Renal cortical epithelial cell (primary cell): ENCODE results near the gene NGF. TPM values are rescaled to one million over a fixed set of nuclear protein-coding genes. Genes with fewer than 3 reads are reported as not detected.
"Not testable (repeated sequence)": the region's sequence is repeated elsewhere in the genome, so short reads cannot be mapped to it uniquely, and the experiment has no call there.

Experiments used
- DNase-seq: peaks from one replicate; pipeline ENCODE4 v3.0.0-alpha.2; 2011; ENCODE audit warnings: low read depth
- total RNA-seq: library from RNA; depleted of rRNA; stranded (reverse); fragments of >200 nt; gene quantifications from 2 replicates; pipeline ENCODE4 v1.2.3, GENCODE V29; 2014

The NGF gene
- total RNA-seq, 1 donor from 2014 or later: not detected

GRCh38 chr1:115310581-115311473, 27.2 kb downstream of the NGF start:
- no peak for DNase-seq

- DNase-seq: not testable (repeated sequence)
Observed at GRCh38 chr1:115309504-115309903, 28.5 kb downstream of the NGF start.

- no peak for DNase-seq
Observed at GRCh38 chr1:115308969-115309368, 29.1 kb downstream of the NGF start.

- no peak for DNase-seq
Observed at GRCh38 chr1:115307661-115308060, 30.4 kb downstream of the NGF start.

GRCh38 chr1:115306146-115306545, 31.9 kb downstream of the NGF start:
- peak; percentile 16 for DNase-seq

GRCh38 chr1:115303364-115303763, 34.7 kb downstream of the NGF start:
- DNase-seq: no peak

GRCh38 chr1:115302390-115302961, 35.6 kb downstream of the NGF start:
- peak; percentile 58 for DNase-seq

GRCh38 chr1:115301438-115302020, 36.5 kb downstream of the NGF start:
- DNase-seq: no peak

- peak; percentile 14 for DNase-seq
Observed at GRCh38 chr1:115300087-115300876, 37.8 kb downstream of the NGF start.

- peak; percentile 68 for DNase-seq
Observed at GRCh38 chr1:115299266-115299665, 38.8 kb downstream of the NGF start.

- peak; percentile 17 for DNase-seq
Observed at GRCh38 chr1:115296981-115297380, 41.1 kb downstream of the NGF start.

GRCh38 chr1:115295904-115296696, 41.9 kb downstream of the NGF start:
- no peak for DNase-seq

- no peak for DNase-seq
Observed at GRCh38 chr1:115293899-115294298, 44.1 kb downstream of the NGF start.

GRCh38 chr1:115293006-115293405, 45.0 kb downstream of the NGF start:
- no peak for DNase-seq

- peak; percentile 22 for DNase-seq
Observed at GRCh38 chr1:115291741-115292140, 46.3 kb downstream of the NGF start.

GRCh38 chr1:115289940-115290339, 48.1 kb downstream of the NGF start:
- no peak for DNase-seq

- DNase-seq: peak; percentile 38
Observed at GRCh38 chr1:115288591-115289198, 49.4 kb downstream of the NGF start.

- no peak for DNase-seq
Observed at GRCh38 chr1:115286431-115287205, 51.4 kb downstream of the NGF start.

GRCh38 chr1:115284209-115284608, 53.8 kb downstream of the NGF start:
- DNase-seq: no peak

GRCh38 chr1:115283681-115284146, 54.3 kb downstream of the NGF start:
- no peak for DNase-seq
